PFSK-1 (cell line): ENCODE measurements around the gene TREML1.

ENCODE experiments used
- FOXP2 ChIP-seq: optimal IDR thresholded peaks from 2 replicates; pipeline ENCODE3; 2011; ENCODE audit warnings: borderline replicate concordance, control low read depth, inconsistent platforms; ENCODE audit not compliant: insufficient read depth; ENCODE audit errors: extremely low read length, extremely low read depth
- POLR2AphosphoS5 ChIP-seq: IDR thresholded peaks from 2 replicates; pipeline ENCODE4 v1.6.1; 2012; ENCODE audit warnings: low read depth, mild to moderate bottlenecking, control low read depth, low read length, moderate library complexity
- SIN3A ChIP-seq: IDR thresholded peaks from 2 replicates; pipeline ENCODE4 v1.6.1; 2012; ENCODE audit warnings: mild to moderate bottlenecking, low read length, moderate library complexity, borderline replicate concordance; ENCODE audit not compliant: insufficient read depth
- TAF1 ChIP-seq: IDR thresholded peaks from 2 replicates; pipeline ENCODE4 v1.6.1; 2012; ENCODE audit warnings: low read length, control low read depth, borderline replicate concordance; ENCODE audit not compliant: insufficient read depth
- TF ChIP-seq, protein P1 (sequence below), 2 experiments: IDR thresholded peaks; 2 replicates each; pipeline versions ENCODE4 v1.6.1 to v1.8.0; 2011 to 2012; ENCODE audit warnings: low read depth in 2 of 2, low read length in 2 of 2, control low read depth in 1 of 2, inconsistent platforms in 1 of 2, mild to moderate bottlenecking in 1 of 2, moderate library complexity in 1 of 2; ENCODE audit not compliant: insufficient read depth in 1 of 2

The TREML1 gene

DNA sequence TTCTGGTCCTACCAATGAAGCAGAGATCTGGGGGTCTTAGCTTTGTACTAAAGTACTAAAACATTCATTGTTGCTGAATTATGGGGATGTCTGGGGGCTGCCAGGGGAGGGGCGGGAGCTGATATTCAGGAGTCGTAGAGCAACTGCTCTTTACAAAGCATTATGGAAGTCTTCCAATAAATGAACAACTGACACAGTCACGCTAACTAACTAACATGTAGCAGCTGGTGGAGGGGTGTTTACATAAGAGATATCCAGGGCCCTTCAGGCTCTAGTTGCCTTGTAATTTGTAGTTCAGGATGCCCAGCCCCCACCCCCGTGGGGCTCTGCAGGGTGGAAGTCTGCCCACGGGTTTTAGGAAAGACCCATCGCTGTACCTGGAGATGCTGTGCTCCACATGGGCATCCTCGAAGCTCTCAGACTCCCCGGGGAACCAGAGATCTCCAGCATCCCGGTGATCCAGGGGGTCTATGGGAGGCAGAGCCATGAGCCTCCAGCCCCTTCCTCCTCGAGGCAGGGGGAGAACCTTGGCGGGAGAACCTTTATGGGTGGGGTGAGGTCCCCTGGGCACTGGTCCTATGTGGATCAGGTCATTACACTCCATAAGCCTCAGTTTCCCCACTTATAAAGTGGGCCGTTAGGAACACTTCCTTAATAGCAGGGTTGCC, 5.4 kb upstream of the TREML1 start:
- TF ChIP-seq FOXP2 (no peak), POLR2AphosphoS5 (no peak), SIN3A (no peak), TAF1 (no peak)
- TF ChIP-seq, protein P1, sequence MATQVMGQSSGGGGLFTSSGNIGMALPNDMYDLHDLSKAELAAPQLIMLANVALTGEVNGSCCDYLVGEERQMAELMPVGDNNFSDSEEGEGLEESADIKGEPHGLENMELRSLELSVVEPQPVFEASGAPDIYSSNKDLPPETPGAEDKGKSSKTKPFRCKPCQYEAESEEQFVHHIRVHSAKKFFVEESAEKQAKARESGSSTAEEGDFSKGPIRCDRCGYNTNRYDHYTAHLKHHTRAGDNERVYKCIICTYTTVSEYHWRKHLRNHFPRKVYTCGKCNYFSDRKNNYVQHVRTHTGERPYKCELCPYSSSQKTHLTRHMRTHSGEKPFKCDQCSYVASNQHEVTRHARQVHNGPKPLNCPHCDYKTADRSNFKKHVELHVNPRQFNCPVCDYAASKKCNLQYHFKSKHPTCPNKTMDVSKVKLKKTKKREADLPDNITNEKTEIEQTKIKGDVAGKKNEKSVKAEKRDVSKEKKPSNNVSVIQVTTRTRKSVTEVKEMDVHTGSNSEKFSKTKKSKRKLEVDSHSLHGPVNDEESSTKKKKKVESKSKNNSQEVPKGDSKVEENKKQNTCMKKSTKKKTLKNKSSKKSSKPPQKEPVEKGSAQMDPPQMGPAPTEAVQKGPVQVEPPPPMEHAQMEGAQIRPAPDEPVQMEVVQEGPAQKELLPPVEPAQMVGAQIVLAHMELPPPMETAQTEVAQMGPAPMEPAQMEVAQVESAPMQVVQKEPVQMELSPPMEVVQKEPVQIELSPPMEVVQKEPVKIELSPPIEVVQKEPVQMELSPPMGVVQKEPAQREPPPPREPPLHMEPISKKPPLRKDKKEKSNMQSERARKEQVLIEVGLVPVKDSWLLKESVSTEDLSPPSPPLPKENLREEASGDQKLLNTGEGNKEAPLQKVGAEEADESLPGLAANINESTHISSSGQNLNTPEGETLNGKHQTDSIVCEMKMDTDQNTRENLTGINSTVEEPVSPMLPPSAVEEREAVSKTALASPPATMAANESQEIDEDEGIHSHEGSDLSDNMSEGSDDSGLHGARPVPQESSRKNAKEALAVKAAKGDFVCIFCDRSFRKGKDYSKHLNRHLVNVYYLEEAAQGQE (IDR thresholded peaks at IDR 0.05; ENCODE audit: insufficient read depth in 1 of 2, low read depth in 2 of 2, low read length in 2 of 2) = no peak

DNA sequence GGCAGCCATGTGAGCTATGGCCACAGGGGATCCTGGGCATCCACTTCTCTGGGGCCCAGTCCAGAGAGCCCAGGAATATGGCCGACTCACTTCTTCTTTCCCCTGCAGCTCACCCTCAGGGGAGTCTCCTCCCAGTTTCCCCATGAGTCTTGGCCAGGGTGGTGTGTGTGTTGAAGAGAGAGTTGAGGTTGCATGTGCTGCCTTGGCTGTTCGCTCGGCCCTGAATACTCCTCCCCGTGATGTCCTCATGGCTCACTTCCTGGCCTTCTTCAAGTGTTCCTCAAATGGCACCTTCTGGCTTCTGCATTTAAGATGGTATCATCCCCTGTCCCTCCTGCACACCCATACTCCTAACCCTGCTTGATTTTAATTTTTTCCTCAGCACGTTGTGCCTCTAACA, 3.2 kb upstream of the TREML1 start:
- TF ChIP-seq, protein P1 (IDR thresholded peaks at IDR 0.05; ENCODE audit: insufficient read depth in 1 of 2, low read depth in 2 of 2, low read length in 2 of 2) = no peak
- TF ChIP-seq SIN3A (no peak), POLR2AphosphoS5 (no peak), TAF1 (no peak), FOXP2 (no peak)

- TF ChIP-seq FOXP2 = no peak
Observed at GRCh38 chr6:41156771-41157170, 2.6 kb upstream of the TREML1 start.

- no peak for TF ChIP-seq TAF1
Observed at GRCh38 chr6:41156001-41156400, 1.9 kb upstream of the TREML1 start.

DNA sequence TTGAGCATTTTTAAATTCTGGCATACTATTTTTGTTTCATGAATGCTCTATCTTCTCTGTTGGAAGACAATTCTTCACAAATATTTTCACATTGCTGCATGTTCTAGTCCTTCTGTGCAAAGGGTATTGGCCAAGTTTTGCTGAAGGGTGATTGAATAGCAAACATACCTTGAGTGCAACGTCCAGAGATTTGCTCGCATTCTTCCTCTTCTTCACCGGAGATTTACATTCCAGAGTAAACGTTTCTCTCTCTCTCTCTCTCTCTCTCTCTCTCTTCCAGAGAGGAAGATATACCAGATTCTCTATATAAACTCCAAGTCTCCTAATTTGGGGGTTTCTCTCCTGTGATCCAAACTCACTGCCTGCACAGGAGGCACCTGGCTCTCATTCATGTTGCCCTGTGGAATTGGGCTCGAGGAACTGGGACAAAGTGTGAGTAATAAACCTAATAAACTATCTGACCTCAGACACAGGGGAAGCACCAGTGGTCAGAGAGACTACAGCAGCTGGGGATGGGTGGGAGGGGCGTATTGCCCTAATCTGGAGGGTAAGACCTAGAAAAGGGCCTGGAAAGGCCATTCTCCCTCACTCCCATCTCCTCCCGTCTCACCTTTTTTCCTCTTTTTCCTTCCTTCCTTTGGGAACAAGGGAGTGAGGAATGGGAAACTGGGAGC, 1.1 kb upstream of the TREML1 start:
- TF ChIP-seq SIN3A = no peak
- TF ChIP-seq, protein P1 (IDR thresholded peaks at IDR 0.05; ENCODE audit: insufficient read depth in 1 of 2, low read depth in 2 of 2, low read length in 2 of 2) = no peak
- no peak for TF ChIP-seq POLR2AphosphoS5
- no peak for TF ChIP-seq TAF1
- TF ChIP-seq FOXP2 = no peak

DNA sequence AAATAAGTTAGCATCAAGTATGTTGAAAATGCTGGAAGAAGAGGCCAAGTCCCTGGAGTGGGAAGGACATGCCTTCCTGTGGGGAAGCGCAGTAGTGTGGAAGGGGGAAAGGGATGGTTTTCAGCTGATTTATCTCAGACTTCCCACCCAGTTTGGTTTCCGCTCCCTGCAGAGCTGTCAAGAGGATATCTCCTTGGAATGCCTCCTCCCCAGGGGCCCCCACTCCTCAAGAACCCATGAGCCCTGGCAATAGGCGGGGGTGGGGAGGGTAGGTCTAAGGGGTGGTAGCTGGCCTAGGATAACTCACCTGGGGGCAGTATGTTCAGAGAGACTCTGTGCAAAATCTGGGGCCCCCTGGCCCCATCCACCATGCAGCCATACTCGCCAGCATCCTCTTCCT, 696 bp downstream of the TREML1 start:
- no peak for TF ChIP-seq FOXP2
- TF ChIP-seq, protein P1 (IDR thresholded peaks at IDR 0.05; ENCODE audit: insufficient read depth in 1 of 2, low read depth in 2 of 2, low read length in 2 of 2) = no peak
- no peak for TF ChIP-seq POLR2AphosphoS5
- no peak for TF ChIP-seq SIN3A
- TF ChIP-seq TAF1 = no peak
